Liver (tissue), 9 donors: ENCODE data around the gene VWC2. TPM values are rescaled to one million over a fixed set of nuclear protein-coding genes. Genes with fewer than 3 reads are reported as not detected.

Experiments
- DNase-seq: peaks from one replicate; pipeline ENCODE4 v3.0.0-alpha.2; 2017; ENCODE audit warnings: low spot score
- H3K27ac ChIP-seq, 2 donors: one replicate each; pipeline ENCODE4 v1.7.0; 2013; ENCODE audit warnings: inconsistent platforms in 2 of 2, low read length in 2 of 2, control low read depth in 1 of 2, low read depth in 1 of 2, mild to moderate bottlenecking in 1 of 2
- H3K27me3 ChIP-seq, 4 donors: one replicate each; pipeline versions ENCODE4 v1.6.1 to v1.7.0; 2013; ENCODE audit warnings: low read length in 3 of 4, inconsistent platforms in 1 of 4, mild to moderate bottlenecking in 1 of 4, moderate library complexity in 1 of 4; ENCODE audit not compliant: control insufficient read depth in 4 of 4, insufficient read depth in 4 of 4
- H3K36me3 ChIP-seq, 4 donors: one replicate each; pipeline versions ENCODE4 v1.6.1 to v1.7.0; 2013; ENCODE audit warnings: low read length in 3 of 4, mild to moderate bottlenecking in 3 of 4, low read depth in 1 of 4, moderate library complexity in 1 of 4; ENCODE audit not compliant: control insufficient read depth in 4 of 4, insufficient read depth in 3 of 4
- H3K4me1 ChIP-seq, 4 donors: one replicate each; pipeline versions ENCODE4 v1.6.1 to v1.7.0; 2013; ENCODE audit warnings: low read length in 3 of 4, mild to moderate bottlenecking in 3 of 4, moderate library complexity in 1 of 4; ENCODE audit not compliant: control insufficient read depth in 4 of 4, insufficient read depth in 4 of 4
- H3K4me3 ChIP-seq, 3 donors: one replicate each; pipeline versions ENCODE4 v1.6.1 to v1.7.0; 2013; ENCODE audit warnings: low read length in 3 of 3, control low read depth in 1 of 3, low read depth in 1 of 3, mild to moderate bottlenecking in 1 of 3
- H3K9ac ChIP-seq, 2 donors: one replicate each; pipeline ENCODE4 v1.7.0; 2013; ENCODE audit warnings: low read length in 2 of 2, mild to moderate bottlenecking in 2 of 2, moderate library complexity in 2 of 2, control low read depth in 1 of 2, low read depth in 1 of 2
- H3K9me3 ChIP-seq, 4 donors: one replicate each; pipeline versions ENCODE4 v1.6.1 to v1.7.0; 2013; ENCODE audit warnings: low read length in 3 of 4; ENCODE audit not compliant: control insufficient read depth in 4 of 4
- ATF3 ChIP-seq: IDR thresholded peaks from 2 replicates; pipeline ENCODE4 v1.6.1; 2016; ENCODE audit warnings: antibody characterized with exemption
- CTCF ChIP-seq: fragments of 150-350 bp; IDR thresholded peaks from 2 replicates; pipeline ENCODE4 v1.5.1; 2017; ENCODE audit warnings: improper control_type of control experiment, low read depth, low read length; ENCODE audit not compliant: missing input control
- EGR1 ChIP-seq, 2 donors: IDR thresholded peaks; 2 replicates each; pipeline ENCODE4 v1.6.1; 2016 to 2018; ENCODE audit warnings: antibody characterized with exemption in 2 of 2, low read depth in 2 of 2
- FOXA1 ChIP-seq: IDR thresholded peaks from 2 replicates; pipeline ENCODE4 v1.6.1; 2016; ENCODE audit warnings: antibody characterized with exemption
- FOXA2 ChIP-seq: IDR thresholded peaks from 2 replicates; pipeline ENCODE4 v1.6.1; 2016; ENCODE audit warnings: antibody characterized with exemption
- GABPA ChIP-seq, 2 donors: IDR thresholded peaks in 1 of 2; conservative IDR thresholded peaks in 1 of 2; 2 replicates each; pipeline ENCODE4 v1.6.1; 2016; ENCODE audit warnings: antibody characterized with exemption in 2 of 2, mild to moderate bottlenecking in 1 of 2, moderate library complexity in 1 of 2
- HNF4A ChIP-seq, 2 donors: conservative IDR thresholded peaks; 2 replicates each; pipeline ENCODE4 v1.6.1; 2016; ENCODE audit warnings: antibody characterized with exemption in 2 of 2, mild to moderate bottlenecking in 2 of 2
- HNF4G ChIP-seq: IDR thresholded peaks from 2 replicates; pipeline ENCODE4 v1.6.1; 2016; ENCODE audit warnings: antibody characterized with exemption
- JUND ChIP-seq, 2 donors: IDR thresholded peaks; 2 replicates each; pipeline ENCODE4 v1.6.1; 2016; ENCODE audit warnings: antibody characterized with exemption in 2 of 2
- MAX ChIP-seq: IDR thresholded peaks from 2 replicates; pipeline ENCODE4 v1.6.1; 2016; ENCODE audit warnings: antibody characterized with exemption
- NR2F2 ChIP-seq: IDR thresholded peaks from 2 replicates; pipeline ENCODE4 v1.6.1; 2016; ENCODE audit warnings: antibody characterized with exemption
- RAD21 ChIP-seq, 2 donors: IDR thresholded peaks; 2 replicates each; pipeline ENCODE4 v1.6.1; 2016; ENCODE audit warnings: antibody characterized with exemption in 2 of 2, mild to moderate bottlenecking in 2 of 2
- REST ChIP-seq: IDR thresholded peaks from 2 replicates; pipeline ENCODE4 v1.6.1; 2016; ENCODE audit warnings: antibody characterized with exemption, mild to moderate bottlenecking
- RXRA ChIP-seq, 2 donors: IDR thresholded peaks; 2 replicates each; pipeline ENCODE4 v1.6.1; 2017 to 2018; ENCODE audit warnings: antibody characterized with exemption in 2 of 2, mild to moderate bottlenecking in 1 of 2
- SP1 ChIP-seq: IDR thresholded peaks from 2 replicates; pipeline ENCODE4 v1.6.1; 2018; ENCODE audit warnings: antibody characterized with exemption, mild to moderate bottlenecking
- TAF1 ChIP-seq: conservative IDR thresholded peaks from 2 replicates; pipeline ENCODE4 v1.6.1; 2016; ENCODE audit warnings: antibody characterized with exemption, mild to moderate bottlenecking
- YY1 ChIP-seq: IDR thresholded peaks from 2 replicates; pipeline ENCODE4 v1.6.1; 2016; ENCODE audit warnings: antibody characterized with exemption, mild to moderate bottlenecking
- ZBTB33 ChIP-seq: IDR thresholded peaks from 2 replicates; pipeline ENCODE4 v1.6.1; 2016; ENCODE audit warnings: antibody characterized with exemption
- WGBS: extraction: QIAGEN DNeasy Blood & Tissue Kit; methylation state at CpG from one replicate; pipeline ENCODE4 v1.1.7; 2013; 5-methylcytosine and 5-hydroxymethylcytosine counted together
- polyA plus RNA-seq, 2 donors: library from polyadenylated mRNA; stranded (reverse) in 1 of 2; unstranded in 1 of 2; fragments of 200-250 nt in 1 of 2; fragments of >200 nt in 1 of 2; fragmentation: Nextera tagmentation in 1 of 2; extraction: Ambion mirVana in 1 of 2; gene quantifications; one replicate each; pipeline versions ENCODE4 v1.2.1 to v1.2.3, GENCODE V29; 2013 to 2015
- total RNA-seq, 2 donors: library from RNA; depleted of rRNA; stranded (reverse); fragments of >200 nt; gene quantifications; one replicate each; pipeline ENCODE4 v1.2.3, GENCODE V29; 2014
- donor health status: healthy.
- donor health status: healthy.
- donor health status: healthy.
- donor health status: healthy.
- donor health status: healthy.

The VWC2 gene
- total and polyA plus RNA-seq, 4 donors = not detected

- WGBS = 55% methylated on average over 4 of the region's 4 CpGs
- DNase-seq = no peak
- Histone ChIP-seq H3K9ac (no peak overlapping the region), H3K4me1 (no peaks in the 10 kb centered on the region), H3K9me3 (no peaks in the 10 kb centered on the region), H3K36me3 (peaks cover 0 to 1% (median 0%) of the 10 kb centered on the region in 4 donors), H3K27ac (no peak overlapping the region), H3K27me3 (no peaks in the 10 kb centered on the region), H3K4me3 (no peak overlapping the region)
- no peak for TF ChIP-seq HNF4A (conservative IDR thresholded peaks at IDR 0.05)
- TF ChIP-seq GABPA (IDR thresholded peaks at IDR 0.05 in 1 of 2, conservative IDR thresholded peaks at IDR 0.05 in 1 of 2) = no peak
- TF ChIP-seq MAX = no peak
- TF ChIP-seq TAF1 = no peak
- no peak for TF ChIP-seq RXRA (IDR thresholded peaks at IDR 0.05)
- TF ChIP-seq SP1 = no peak
- no peak for TF ChIP-seq EGR1 (IDR thresholded peaks at IDR 0.05; ENCODE audit: low read depth in 2 of 2)
- TF ChIP-seq JUND (IDR thresholded peaks at IDR 0.05) = no peak
- no peak for TF ChIP-seq YY1
- TF ChIP-seq FOXA1 = no peak
These were observed 119.7 kb downstream of the VWC2 start for GRCh38 chr7:49893131-49893530.

- no peak overlapping the region for H3K9ac ChIP-seq
- WGBS = 74% methylated on average over 4 of the region's 4 CpGs
- no peak for DNase-seq
- H3K27me3 ChIP-seq = no peaks in the 10 kb centered on the region
- no peak overlapping the region for H3K4me3 ChIP-seq
- no peaks in the 10 kb centered on the region for H3K4me1 ChIP-seq
- TF ChIP-seq REST (no peak), FOXA2 (no peak), MAX (no peak), TAF1 (no peak), ZBTB33 (no peak), GABPA (IDR thresholded peaks at IDR 0.05 in 1 of 2, conservative IDR thresholded peaks at IDR 0.05 in 1 of 2) (no peak), SP1 (no peak), HNF4G (no peak), YY1 (no peak), RAD21 (IDR thresholded peaks at IDR 0.05) (no peak), HNF4A (conservative IDR thresholded peaks at IDR 0.05) (no peak), JUND (IDR thresholded peaks at IDR 0.05) (no peak), NR2F2 (no peak), ATF3 (no peak), EGR1 (IDR thresholded peaks at IDR 0.05; ENCODE audit: low read depth in 2 of 2) (no peak), RXRA (IDR thresholded peaks at IDR 0.05) (no peak), CTCF (no peak)
- H3K27ac ChIP-seq = no peak overlapping the region
- H3K36me3 ChIP-seq = no peaks in the 10 kb centered on the region
- no peaks in the 10 kb centered on the region for H3K9me3 ChIP-seq
These were observed 121.1 kb downstream of the VWC2 start for GRCh38 chr7:49894543-49894942.
